Measurements from ENCODE around the gene SELENOS.

The SELENOS gene

DNA sequence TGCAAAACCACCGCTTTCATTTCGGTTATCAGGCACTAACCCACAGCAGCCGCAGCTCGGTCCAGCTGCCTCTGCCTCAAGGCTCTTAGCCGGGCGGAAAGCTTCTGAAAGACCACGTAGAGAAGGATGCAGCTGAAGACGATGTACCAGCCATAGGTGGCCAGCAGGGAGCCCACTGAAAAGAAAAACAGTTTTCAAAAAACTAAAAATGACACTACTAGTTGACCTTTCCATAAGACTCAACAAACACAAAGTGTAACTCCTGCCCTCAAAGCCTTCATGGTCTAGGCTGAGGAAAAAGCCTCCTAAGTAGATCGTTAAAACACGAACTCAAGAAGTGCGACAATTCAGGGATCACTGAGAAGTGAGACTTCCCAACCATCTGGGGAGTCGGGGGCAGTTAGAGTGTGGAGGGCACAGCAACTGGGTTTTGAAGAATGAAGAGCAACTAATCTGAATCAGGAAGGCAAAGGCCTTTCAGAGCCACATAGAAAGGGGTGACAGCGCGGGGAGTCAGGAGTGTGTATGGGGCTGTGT, 716 bp downstream of the SELENOS start:
- DNase-seq, result peak; percentile 50

GRCh38 chr15:101275018-101275417, 2.3 kb downstream of the SELENOS start:
- peak; percentile 65 for DNase-seq

GRCh38 chr15:101273534-101273933, 3.8 kb downstream of the SELENOS start:
- DNase-seq, result no peak

DNA sequence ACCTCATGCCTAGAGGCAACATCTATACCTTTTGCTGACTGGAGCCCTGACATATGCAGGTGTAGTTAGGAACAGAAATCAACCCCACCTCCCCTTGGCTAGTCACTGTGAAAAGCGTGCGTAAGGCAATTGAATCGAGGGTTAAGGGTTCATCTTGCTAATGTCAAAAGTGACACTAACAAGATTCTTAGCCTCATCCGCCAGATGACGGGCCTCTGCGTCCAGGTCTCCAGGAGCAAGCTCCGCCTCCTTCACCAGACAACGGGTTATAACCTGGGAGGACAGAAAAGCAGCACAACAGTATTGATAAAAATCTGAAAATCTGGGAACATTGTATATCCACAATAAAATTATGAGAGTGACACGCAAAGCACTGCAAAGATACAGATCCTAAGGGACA, 4.7 kb downstream of the SELENOS start:
- DNase-seq, result no peak

GRCh38 chr15:101269479-101270223, 7.6 kb downstream of the SELENOS start:
- DNase-seq, result no peak

- no peak for DNase-seq
Measured at GRCh38 chr15:101267320-101268104, 9.8 kb downstream of the SELENOS start.

GRCh38 chr15:101266787-101267186, 10.5 kb downstream of the SELENOS start:
- no peak for DNase-seq

DNA sequence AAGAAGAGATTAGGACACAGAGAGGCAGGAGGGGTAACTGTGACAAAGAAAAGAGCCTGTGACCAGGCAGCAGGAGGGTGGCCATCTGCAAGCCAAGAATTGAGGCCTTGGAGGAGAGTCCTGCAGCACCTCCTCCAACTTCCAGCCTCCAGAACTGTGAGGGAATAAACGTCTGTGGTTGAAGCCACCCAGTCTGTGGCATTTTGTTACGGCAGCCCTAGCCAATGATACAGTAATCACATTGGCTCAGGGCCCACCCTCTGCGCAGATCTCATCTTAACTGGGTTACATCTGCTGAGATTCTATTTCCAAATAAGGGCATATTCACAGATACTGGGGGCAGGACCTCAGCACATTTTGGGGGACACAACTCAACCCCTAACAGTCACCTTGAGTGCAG, 11.3 kb downstream of the SELENOS start:
- no peak for DNase-seq

DNA sequence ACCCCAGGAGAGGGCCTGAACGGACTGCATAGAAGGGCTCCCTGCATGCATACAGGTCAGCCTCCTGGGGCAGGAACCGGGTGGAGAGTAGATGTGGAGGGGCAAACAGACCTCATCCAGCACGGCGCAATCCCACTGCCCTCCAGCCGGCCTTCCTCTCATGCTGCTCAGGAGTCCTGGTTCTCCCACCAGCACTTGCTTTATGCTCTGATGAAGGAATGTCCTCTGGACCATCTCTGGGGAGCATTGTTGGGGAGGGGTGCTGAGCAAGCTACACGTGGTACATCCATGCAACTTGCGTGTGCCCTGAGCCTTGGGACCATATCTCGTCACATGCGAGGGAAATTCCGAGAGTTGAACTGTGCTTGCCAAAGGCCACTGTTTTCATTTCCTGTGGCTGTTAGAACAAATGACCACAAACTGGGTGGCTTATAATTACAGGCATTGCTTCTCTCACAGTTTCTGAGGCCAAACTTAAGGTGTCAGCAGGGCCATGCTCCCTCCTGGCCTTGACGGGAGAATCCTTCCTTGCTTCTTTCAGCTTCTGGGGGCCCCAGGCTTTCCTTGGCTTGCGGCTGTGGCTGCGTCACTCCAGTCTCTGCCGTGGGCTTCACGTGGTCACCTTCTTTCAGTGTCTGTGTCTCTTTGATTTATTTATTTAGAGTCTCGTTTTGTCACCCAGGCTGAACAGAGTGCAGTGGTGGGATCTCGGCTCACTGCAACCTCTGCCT, 12.2 kb downstream of the SELENOS start:
- DNase-seq, result no peak

DNA sequence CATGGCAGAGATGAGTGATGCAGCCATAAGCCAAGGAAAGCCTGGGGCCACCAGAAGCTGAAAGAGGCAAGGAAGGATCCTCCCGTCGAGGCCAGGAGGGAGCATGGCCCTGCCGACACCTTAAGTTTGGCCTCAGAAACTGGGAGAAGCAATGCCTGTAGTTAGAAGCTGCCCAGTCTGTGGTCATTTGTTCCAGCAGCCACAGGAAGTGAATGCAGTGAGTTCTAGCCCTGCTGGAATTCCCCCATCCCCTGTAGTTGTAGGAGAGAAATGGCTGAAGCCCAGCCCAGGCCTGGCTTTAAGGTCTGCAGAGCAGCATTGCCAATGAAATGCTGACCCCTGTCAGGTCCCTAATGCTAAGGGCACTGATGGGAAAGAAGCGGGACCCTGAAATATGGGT, 13.3 kb downstream of the SELENOS start:
- no peak for DNase-seq

- DNase-seq, result no peak
Measured at GRCh38 chr15:101262551-101262950, 14.7 kb downstream of the SELENOS start.

DNA sequence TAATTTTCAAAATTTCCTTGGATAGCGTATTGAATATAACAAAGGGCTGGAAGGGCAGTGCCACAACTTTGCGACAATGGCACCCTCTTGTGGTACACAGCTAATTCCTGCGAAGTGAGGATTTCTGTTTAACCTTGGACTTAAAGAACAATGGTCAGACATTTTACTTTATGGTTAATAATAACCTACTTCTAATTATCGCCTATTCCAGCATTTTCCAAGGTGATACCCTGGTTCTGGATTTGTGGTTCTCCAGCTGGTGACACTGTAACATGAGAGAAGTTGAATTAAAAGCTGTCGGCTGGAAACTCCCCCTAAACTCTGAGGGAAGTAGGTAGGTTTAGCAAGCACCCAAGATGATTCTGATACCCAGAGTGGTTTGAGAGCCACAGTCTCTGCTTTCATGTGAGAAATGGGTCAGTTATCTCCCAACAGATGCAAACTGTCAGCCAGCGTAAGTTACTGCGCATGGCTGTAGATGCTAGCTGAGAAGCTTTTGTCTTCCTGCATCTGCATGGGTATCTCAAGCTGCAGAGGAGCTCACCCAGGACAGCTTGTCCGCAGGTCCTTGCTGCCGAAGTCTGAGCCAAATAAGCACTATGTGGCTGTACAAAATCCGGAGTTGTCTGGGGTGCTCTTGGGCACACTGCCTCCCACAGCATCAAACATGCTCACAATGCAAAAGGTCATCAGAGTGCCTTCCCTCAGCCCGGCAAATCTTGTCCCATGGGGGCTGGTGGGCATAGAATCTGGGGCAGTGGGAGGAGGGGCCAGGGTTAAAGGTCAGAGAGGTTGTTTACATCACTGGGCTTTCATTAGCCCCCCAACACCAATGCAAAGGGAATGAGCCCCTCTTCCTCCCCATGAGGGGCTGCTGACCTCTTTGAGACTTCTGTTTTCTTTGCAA, 18.8 kb downstream of the SELENOS start:
- DNase-seq, result peak; percentile 73

- no peak for DNase-seq
Measured at GRCh38 chr15:101256757-101257156, 20.5 kb downstream of the SELENOS start.

DNA sequence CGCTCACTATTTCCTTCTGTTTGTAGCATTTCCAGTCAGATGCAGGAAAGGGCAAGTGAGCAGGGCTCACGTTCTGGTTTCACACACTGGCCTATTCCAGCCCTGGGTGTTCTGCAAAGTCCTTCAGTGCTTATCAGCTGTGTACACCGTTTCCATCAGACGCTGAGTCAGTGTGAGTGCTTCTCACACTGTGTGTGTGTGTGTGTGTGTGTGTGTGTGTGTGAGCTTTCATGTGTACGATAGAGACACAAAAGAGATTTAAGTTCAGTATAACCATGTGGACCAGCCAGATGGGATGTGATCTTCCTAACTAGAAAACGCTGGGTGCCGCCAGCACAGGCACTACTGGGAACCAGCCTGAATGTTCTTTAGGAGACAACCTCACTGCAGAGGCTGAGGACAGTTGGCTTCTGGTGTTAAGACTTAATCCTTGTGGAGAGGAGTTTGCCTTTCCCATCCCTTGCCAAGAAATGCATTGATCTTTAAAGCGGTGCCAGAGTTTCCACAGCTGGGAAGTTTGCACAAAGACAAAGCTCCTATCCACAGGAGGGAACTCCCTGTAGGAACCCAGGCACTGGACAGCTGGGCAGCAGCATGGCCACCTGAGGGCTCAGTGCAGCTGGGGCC, 21.6 kb downstream of the SELENOS start:
- DNase-seq, result no peak

GRCh38 chr15:101255051-101255395, 22.3 kb downstream of the SELENOS start:
- DNase-seq, result no peak

- DNase-seq, result no peak
Measured at GRCh38 chr15:101254157-101255050, 22.9 kb downstream of the SELENOS start.

DNA sequence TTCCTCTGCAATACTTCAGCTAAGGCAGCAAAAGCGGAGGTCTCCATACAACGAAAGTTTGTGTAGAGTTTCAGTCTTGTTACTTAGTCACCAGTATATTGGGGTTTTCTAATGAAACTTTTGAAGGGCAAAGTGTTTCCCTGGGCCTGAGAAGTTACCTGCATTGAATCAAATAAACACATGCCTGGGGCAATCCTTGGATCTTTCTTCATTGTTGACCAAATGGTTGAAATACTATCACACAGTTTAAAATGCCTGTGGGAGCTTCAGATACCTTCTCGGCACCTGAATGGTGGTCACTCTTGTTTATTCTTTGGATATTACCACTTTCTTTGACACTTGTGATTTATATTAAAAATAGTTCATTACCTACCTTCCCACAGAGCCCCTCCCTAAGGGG, 24.4 kb downstream of the SELENOS start:
- no peak for DNase-seq

DNA sequence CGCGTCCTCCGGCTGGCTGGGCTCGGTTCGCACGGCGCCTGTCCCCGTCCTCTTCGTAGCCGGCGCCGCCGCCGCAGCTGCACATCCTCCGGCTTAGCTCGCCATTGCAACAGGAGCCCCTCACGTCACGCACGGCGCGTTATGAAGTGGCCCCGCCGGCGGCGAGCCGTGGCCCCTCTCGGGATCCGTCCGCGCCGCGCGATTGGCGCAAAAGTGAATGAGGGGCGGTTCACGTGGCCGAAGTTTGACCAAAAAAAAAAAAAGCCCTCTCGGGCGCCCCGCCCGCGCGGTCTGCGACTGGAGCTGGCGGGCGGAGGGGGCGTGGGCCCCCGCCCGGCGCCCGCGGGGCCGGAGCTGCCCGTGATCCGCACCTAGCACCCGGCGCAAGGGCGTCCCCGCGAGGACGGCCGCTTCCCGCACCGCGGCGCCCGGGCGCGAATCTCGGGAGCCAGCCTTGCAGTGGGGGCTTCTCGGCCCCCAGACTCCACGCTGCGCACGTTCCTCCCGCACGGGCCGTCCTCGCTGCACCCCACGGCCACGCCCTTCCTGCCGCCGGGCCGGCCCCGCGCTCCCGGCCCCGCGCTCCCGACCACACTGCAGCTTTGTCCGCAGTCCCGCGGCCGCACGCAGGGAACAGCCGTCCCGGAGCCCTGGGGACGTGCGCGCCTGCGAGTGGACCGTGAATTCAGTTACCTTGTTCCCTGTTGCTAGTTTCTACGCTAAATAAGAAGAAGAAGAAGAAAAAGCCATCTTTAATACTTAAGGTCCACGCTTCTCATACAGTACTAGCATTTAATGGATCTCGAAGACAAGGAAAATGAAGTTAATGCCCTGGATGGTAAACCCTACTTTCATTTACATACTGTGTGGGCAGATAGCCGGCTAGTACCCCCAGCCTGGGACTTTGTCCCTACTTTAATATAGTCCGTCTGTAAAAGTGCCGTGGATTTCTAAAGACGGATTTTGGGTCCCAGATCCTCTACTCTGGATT, 25.2 kb downstream of the SELENOS start, which contains the start of gene CHSY1:
CHSY1 (minus strand) TSS at position 219 of the 991 bp plus-strand sequence. CDS start 592 bp downstream, outside the sequence.
- DNase-seq, result peak; percentile 93

All from activated CD4-positive, alpha-beta T cell treated with anti-CD3 and anti-CD28 coated beads, Interleukin-2, Interleukin-6, amounts not matched to agents 100 ng/mL and 50 ng/mL, durations not matched to agents 16 hours and 8 hours (primary cell).